ENCODE measurements around the gene LTA.

The LTA gene, protein sequence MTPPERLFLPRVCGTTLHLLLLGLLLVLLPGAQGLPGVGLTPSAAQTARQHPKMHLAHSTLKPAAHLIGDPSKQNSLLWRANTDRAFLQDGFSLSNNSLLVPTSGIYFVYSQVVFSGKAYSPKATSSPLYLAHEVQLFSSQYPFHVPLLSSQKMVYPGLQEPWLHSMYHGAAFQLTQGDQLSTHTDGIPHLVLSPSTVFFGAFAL

DNA sequence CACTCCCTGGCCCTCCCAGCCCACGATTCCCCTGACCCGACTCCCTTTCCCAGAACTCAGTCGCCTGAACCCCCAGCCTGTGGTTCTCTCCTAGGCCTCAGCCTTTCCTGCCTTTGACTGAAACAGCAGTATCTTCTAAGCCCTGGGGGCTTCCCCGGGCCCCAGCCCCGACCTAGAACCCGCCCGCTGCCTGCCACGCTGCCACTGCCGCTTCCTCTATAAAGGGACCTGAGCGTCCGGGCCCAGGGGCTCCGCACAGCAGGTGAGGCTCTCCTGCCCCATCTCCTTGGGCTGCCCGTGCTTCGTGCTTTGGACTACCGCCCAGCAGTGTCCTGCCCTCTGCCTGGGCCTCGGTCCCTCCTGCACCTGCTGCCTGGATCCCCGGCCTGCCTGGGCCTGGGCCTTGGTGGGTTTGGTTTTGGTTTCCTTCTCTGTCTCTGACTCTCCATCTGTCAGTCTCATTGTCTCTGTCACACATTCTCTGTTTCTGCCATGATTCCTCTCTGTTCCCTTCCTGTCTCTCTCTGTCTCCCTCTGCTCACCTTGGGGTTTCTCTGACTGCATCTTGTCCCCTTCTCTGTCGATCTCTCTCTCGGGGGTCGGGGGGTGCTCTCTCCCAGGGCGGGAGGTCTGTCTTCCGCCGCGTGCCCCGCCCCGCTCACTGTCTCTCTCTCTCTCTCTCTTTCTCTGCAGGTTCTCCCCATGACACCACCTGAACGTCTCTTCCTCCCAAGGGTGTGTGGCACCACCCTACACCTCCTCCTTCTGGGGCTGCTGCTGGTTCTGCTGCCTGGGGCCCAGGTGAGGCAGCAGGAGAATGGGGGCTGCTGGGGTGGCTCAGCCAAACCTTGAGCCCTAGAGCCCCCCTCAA lies at the start of gene LTA:
Gene LTA (plus strand): TSS at position 249 of the 871 bp plus-strand sequence. CDS start 454 bp downstream, at position 703.
- peak; percentile 69 to 82 for DNase-seq

DNA sequence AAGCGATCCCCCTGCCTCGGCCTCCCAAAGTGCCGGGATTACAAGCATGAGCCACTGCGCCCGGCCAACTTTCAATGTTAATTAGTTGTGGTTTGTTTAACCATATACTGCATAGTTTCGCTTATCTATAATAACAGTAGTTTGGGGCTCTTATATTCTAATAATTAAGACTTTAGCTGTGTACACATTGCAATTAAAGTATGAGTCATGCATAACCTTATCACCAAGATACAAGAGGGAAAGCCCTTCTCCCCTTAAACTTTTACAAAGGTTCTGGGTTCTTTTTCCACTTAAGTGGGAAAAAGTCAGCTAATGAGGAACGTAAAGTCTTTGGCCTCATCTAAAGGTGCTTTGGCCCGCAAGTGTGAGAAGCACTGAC lies 46.5 kb upstream of the LTA start:
- no peak for DNase-seq

DNA sequence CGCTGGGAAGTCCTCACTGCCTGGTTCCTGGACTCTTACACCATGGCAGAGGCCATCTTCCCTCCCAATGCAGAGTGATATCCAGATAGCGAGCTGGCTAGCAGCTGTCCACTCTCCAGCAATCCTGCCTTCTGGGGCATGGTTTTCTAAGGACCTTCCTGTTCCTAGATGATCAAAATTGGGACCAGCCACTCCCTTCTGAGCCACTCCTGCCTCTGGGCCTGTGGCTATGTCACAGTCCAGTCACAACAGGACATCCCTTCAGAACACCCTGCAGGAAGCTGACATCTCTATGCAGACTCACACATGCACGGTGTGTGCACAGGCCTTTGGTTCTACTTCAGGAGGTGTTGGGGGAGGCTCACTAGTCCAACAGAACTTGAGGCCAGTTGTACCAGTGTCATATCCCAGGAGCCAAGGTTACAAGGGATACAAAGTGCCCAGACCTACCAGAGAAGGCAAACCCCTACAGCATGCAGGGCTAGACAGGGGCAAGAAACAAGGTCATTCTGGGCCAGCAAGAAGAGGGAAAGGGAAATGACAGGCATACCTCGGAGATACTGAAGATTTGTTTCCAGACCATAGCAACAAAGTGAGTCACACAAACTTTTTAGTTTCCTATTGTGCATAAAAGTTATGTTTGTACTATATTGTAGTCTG lies 46.0 kb upstream of the LTA start:
- no peak for DNase-seq

DNA sequence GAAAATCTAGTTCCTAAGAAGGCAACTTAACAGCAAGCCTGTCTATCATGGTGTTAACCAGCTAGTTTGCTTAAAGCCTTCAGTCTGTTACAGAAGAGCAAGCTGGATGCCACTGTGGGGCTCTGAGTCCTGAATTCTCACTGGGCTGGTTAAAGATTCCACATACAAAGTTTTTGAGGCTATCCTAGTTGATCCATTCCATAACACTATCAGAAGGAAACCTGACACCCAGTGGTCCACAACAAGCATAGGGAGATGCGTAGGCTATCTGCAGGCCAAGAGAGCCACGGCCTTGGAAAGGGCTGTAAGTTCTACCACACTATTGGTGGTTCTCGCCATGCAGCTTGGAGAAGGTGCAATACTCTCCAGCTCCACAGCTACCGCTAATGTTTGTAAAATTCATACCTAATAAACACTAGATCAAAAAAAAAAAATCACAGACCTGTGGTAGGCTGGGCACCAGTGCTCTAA lies 43.7 kb upstream of the LTA start:
- no peak for DNase-seq

DNA sequence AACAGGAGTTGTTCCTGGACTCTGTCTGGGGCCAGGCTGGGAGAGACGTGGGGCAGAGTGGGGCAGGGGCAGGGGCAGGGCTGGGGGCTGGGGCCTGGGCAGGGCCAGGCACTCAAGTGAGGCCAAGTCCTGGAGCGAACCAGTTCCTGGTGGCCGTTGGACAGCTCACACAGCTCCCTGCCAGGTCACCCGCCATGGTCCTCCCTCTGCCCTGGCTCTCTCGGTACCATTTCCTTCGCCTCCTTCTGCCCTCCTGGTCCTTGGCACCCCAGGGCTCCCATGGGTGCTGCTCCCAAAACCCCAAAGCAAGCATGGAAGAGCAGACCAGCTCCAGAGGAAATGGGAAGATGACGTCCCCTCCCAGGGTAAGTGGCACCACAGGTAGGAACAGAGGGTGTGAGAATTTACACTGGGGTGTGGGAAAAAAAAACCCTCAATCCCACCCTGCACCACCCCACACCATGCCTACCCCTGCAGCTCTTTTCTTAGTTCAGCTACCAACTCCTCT lies 43.2 kb upstream of the LTA start, which contains the start of gene MCCD1:
Gene MCCD1 (plus strand): TSS at position 142 of the 508 bp plus-strand sequence. CDS start 53 bp downstream, at position 195.
- DNase-seq: no peak

DNA sequence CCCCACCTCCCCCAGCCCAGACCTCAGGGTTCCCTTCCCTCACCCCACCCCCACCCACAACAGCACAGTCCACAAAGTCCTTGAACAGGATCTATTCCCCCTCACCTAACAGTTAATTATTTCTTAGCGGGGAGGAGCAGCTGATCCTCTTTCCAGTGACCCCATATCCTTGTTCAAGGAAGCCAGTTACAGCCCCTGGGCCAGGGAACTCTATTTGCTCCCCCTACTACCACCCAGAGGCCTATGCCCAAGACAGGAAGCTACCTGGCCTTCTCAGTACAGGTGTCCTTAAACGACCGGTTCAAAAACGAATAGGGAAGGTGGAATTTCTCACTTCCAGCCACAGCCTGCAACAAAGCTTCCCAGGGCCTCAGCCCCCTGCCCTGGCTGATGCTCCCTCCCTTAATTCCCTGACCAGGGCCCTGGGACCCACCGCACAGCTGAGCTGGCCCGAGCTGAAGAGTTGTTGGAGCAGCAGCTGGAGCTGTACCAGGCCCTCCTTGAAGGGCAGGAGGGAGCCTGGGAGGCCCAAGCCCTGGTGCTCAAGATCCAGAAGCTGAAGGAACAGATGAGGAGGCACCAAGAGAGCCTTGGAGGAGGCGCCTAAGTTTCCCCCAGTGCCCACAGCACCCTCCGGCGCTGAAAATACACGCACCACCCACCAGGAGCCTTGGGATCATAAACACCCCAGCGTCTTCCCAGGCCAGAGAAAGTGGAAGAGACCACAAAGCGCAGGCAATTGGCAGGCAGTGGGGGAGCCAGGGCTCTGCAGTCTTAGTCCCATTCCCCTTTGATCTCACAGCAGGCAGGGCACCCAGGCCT lies 42.5 kb upstream of the LTA start:
- DNase-seq: no peak

DNA sequence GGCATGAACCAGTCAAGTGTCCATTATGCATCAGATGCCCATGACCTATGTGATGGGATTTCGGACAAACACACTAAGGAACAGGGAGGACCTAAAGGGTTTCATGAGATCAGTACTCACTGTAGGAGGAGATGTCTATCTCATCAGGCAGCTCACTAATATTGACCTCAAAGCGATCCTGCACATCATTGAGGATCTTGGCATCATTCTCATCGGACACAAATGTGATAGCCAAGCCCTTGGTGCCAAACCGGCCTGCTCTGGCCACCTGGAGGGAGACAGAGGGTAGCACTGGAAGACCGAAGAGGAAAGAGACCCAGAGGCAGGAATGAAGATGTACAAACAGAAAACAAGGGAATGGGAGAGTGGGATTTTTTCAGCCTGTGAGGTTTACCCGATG lies 41.4 kb upstream of the LTA start:
- no peak for DNase-seq

DNA sequence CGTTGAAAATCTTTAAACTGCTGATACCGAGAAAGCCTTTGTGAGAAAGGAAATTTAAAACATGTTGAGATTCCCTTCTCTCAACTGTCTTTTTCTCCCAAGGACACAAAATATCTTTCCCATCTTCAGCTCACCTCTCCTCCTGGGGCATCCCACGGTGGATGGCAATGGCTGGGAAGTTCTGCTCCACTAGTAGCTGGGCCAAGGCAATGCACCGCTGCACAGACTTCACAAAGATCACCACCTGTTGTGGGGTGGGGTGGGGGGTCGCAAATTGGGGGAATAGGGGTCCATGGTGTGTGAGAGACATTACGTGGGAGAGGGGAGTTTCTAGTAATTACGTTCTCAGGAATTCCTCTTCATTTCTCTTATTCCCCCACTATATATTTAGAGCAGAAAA lies 40.9 kb upstream of the LTA start:
- no peak for DNase-seq

DNA sequence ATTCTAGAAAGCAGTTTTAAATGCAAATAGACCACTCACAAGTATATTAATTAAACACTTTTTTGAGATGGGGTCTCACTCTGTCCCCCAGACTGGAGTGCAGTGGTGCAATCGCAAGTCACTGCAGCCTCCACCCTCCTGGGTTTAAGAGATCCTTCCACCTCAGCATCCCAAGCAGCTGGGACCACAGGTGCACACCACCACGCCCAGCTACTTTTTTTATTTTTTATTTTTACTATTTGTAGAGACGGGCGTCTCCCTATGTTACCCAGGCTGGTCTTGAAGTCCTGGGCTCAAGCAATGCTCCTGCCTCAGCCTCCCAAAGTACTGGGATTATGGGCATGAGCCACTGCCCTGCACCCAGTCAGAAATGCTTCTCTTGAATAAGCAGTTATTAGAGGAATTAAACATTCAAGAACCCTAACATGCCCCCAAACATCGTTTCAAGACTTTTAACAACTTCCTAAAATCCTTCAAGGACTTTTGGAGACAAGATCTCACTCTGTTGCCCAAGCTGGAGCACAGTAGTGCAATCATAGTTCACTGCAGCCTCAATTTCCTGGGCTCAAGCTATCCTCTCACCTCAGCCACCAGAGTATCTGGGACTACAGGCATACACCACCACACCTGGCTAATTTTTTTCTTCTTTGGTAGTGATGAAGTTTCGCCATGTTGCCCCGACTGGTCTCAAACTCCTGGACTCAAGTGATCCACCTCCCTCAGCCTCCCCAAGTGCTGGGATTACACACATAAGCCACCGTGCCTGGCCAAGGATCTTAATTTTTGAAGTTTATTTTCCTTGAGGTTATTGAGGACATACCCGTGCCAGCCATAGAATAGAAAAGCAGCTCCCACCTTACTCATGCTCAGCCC lies 40.1 kb upstream of the LTA start:
- no peak for DNase-seq

DNA sequence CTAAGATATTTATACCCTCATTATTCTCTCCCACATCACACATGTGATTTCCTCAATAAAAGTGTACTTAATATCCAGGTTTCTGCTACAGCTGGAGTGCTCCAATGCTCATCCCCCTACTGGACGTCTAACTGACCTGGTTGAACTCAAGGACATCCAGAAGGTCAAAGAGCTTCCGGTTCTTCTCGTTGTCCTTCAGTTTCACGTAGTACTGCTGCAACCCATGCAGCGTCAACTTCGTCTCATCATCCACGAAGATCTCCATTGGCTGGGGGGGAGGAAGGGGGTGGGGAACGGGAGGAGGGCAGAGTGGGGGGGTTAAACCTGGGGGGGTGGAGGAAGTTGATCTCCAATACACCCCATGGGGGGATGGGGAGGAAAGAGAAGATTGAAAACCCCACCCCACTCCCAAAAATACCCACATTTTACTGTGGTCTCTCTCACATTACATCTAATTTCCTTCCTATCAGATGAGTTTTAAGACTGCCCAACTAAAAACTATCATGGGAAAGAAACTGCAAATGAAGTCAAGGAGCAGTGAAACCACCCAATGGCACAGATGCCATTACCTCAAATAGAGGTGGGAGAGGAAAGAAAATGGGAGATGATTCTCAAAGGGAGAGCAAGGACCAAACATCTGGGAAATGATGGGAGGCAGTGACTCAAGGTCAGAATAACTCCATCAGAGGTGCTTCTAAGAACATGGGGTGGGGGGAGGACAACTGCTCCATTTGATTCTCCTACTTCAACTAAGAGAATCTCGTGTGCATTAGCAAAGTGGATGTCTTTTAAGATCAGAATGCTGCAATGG lies 39.2 kb upstream of the LTA start:
- DNase-seq: no peak

DNA sequence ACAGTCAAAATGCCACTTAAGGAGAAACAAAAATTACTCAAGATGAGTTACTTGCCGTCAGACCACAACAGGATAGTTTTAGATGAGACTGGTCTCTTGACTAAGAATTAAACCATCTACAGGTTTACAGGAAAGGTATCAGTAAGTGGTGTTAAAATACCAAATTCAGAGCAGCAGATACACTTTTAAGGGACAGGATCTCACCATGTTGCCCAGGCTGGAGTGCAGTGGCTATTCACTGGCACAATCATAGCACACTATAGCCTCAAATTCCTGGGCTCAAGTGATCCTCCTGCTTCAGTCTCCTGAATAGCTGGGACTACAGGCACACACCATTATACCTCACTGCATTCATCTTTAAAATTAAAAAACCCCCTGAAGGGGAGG lies 38.6 kb upstream of the LTA start:
- DNase-seq: no peak

DNA sequence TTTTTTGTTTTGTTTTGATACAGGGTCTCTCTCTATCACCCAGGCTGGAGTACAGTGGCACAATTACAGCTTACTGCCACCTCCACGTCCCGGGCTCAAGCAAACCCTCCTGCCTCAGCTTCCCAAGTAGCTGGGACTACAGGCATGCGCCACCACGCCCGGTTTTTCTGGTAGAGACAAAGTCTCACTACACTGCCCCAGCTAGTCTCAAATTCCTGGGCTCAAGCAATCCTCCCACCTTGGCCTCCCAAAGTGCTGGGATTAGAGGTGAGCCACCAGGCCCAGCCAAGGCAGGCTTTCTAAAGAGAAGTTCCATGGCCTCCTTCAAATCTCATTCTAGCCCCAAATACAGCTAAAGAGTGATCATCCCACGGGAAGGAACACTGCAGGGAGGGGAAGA lies 38.1 kb upstream of the LTA start:
- no peak for DNase-seq

DNA sequence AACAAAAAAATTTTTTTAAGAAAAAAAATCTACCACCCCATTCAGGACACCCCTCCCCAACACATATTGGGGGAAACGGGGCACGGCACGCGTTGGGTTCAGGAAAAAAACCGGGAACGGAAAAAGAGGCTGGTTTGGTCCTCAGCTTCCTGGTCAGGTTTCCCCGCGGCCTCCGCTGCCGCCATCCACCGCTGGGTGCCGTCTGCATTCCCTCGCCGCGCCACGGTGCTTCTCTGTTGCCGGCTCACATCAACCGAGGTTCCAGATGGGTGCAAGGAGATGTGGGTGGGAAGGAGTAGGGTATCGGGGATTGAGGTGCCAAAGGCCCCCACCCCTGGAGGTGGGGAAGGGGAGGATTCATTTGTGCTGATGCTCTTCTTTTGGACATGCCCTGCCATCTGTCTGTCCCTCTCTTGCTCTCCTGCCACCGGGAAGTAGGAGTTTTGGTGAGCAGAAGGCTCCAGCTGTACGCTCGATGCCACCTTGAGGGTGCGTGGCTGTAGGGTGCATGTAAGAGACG lies 37.5 kb upstream of the LTA start:
- no peak for DNase-seq

DNA sequence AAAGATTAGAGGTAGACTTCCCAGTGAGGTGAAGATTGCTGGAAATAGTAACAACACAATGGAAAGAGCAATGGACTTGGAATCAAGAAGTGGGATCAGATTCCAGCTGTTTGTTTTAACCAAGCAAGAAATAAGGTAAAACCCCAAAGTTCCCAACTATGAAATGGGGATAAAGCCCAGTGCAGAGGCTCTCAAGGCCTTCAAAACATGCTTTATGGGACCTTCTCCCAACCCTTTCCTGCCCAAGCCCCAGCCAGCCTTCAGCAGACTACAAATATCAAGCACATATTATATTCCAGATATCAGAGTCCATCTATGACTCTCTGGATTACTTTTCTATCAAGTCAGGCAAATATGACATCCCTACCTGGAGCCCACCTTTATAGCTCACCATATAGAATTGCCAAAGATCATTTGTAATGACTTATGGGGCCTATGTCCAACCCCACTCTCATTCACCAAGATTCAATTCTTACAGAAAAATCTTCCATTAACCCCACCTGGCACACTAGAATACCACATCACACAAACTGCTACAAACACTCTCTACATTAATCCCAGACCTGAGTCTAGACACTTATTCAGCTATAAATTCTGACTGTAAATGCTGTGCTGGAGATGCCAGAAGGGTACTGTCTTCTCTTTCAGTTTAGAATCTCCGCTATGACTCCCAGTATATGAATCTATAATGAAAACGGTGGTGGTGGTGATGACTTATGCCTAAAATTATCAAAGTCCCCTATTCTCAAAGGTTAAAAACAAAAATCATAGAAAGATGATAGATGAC lies 36.4 kb upstream of the LTA start:
- DNase-seq: no peak

DNA sequence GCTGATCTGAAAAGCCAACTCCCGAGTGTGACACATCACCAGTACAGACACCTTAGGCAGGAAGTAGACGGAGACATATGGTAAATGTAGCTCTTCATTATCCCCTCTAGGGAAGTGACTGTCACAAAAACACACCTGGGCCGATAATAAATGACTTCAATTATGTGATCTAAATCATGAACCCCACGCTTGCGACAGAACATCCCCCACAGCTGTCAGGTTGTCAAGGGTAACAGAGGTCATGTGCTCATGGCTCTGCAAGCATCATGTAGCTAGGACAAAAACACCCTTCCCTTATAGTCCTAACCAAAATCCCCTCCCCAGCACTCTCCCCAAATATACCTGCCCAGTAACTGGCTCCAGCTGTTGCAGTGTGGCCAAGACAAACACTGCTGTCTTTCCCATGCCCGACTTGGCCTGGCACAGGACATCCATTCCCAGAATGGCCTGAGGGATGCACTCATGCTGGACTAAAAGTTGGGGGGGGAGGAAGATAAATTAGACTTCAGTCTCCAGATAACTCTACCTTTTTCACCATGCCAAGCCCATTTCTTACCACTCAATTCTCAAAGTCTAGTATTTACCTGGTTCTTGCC lies 33.2 kb upstream of the LTA start:
- DNase-seq: no peak

DNA sequence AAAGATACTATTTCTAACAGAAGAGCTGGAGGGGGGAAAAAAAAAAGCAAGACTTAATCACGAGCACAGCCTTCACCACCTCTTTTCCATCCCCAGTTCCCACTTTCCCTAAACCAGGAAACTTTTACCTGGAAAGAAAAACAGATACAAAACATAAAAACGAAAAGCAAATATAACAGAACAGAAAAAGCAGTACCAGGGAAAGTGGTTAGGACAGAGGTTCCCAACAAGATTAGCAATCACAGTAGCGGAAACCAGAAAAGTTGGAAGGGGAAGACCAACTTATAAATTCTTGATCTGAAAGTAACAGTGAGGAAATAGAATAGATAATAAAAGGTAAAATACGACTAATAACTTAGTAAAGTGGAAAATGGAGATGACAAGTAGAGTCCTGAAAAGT lies 31.4 kb upstream of the LTA start:
- DNase-seq: no peak

DNA sequence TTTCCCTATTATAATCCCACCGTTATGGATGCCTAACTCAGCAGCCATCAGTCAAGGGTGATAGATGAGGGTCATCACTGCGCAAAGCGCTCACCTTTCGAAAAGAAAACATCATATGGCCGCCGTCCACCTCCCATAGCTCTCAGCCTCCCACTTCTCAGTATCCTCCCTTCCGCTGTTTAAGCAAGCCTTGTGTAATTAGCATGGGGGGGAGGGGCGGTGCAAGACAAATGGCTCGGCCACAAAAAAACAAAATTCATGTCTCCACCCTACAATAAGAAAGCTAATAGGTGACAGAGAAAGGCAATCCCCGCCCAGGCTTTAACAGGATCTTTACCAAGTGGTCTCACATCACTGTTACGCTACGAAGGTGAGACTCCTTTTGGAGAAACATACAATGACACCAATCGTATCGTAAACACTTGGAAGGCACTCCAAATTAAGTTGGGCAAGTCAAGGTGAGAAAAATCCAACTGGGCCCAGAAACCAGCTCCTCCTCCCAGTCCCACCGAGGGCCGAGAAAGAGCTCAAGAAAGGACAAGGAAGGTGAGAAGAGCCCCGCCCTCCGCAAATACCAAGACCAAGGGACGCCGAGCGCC lies 30.9 kb upstream of the LTA start:
- DNase-seq: peak; percentile 66 to 68

DNA sequence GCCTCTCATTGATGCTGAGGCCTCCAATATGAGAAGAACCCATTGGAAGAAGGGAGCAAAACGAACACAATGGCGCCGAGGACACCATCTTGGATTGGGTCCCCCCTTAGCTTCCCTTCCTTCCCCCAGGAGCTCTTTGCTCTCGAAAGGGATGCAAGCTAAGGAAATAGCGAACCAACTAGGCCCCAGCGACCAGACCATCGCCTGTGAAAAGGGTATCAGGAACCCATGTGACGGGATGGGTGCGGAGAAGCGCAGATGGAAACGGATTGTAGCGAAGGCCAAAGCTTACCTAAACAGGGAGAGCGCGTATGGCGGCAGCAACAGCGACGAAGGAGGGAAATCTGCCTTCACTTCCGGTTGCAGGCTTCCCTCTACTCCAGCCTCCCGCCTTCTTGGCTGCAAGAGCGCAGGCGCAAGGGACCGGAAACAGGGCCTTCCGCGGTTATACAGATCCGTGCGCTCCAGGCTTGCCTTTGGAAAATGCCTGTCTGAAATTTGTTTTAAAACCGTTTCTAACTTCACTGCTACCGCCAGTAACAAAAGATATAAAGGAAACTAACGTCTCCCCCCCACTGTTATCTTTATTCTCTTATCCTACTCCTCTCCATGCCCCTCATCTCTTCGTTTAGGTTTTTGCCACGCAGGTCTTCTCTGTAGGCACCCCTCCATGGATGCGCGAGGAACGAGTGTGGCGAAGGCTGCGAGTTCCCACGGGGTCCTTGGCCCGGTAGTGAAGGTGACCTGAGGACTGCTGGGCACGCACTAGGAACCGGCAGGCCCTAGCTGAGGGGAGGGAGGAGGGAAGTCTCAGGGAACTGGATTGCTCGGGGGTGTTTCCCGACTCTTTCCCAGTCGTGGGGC lies 30.2 kb upstream of the LTA start, which contains the start of gene DDX39B:
Gene DDX39B (minus strand): TSS at position 346 of the 864 bp plus-strand sequence. CDS start 1,471 bp downstream, outside the sequence.
- peak; percentile 90 to 95 for DNase-seq

Measured in activated CD4-positive, alpha-beta T cell treated with anti-CD3 and anti-CD28 coated beads for 4 hours (primary cell).